ENCODE measurements around the gene GCM1.

The GCM1 gene

DNA sequence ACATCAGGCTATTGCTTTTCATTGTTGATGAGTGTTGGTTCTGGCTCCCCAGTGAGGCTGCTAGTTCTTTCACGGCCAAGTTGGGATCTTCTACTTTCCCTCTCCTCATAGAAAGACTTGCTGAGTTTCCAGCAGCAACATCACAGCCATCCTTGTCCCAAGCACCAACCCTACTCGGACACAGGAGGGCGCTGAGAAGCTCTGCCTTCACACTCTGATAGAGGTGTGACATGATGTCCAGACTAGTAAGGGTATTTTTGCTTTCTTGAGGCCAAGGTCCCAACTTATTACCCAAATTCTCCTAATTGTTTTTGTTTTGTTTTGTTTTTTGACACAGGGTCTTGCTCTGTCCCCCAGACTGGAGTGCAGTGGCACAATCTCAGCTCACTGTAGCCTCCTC lies 3.0 kb upstream of the GCM1 start:
- no peak for DNase-seq (ENCODE audit: low read depth)

DNA sequence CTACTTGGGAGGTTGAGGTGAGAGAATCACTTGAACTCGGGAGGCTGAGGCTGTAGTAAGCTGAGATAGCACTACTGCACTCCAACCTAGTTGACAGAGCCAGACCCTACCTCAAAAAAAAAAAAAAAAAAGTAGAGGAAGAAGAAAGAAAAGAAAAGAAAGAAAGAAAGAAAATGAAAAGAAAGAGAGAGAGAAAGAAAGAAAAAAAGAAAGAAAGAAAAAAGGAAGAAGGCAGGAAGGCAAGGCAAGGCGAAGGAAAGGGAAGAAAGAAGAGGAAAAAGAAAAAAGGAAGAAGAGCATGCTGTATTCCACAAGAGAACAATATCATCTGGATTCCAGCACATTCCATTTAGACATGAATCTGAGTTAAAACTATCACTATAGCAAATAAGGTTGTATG lies 3.8 kb downstream of the GCM1 start:
- DNase-seq (ENCODE audit: low read depth): no peak

DNA sequence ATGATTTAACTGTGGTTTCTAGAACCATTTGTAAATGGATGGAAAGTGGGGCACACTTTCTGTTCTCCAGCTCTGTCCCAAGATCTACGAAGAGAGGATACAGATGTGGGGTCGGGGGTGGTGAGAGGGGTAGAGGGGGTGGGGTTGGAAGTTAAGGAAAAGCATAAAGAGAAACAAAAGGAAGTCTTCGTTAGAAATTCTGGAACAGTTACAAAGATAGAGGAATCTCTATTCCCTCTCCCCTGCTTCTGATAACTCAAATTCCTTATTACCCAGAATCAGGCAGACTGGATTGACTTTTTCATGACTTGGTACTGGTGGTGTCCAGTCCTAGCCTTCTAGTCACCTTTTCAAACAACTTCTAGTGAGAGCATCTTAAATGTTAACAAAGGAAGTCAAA lies 4.9 kb downstream of the GCM1 start:
- DNase-seq (ENCODE audit: low read depth): no peak

DNA sequence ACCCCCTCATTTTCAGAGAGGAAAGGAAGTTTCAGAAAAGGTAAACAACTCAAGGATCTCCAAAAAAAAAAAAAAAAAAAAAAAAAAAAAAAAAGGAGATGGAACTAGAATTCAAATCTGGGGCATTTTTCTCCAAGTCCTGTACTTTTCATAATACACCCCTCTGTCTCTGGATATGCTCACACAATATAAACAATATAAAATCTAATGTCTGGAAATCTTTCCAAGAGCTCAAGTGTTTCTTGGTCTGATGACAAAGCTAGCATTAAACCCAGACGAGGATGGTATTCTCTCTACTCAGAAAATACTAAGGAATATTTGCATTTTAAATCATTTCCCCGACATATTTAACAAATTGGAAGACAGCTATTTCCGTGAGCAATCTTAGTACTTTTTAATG lies 5.8 kb downstream of the GCM1 start:
- DNase-seq (ENCODE audit: low read depth): no peak

DNA sequence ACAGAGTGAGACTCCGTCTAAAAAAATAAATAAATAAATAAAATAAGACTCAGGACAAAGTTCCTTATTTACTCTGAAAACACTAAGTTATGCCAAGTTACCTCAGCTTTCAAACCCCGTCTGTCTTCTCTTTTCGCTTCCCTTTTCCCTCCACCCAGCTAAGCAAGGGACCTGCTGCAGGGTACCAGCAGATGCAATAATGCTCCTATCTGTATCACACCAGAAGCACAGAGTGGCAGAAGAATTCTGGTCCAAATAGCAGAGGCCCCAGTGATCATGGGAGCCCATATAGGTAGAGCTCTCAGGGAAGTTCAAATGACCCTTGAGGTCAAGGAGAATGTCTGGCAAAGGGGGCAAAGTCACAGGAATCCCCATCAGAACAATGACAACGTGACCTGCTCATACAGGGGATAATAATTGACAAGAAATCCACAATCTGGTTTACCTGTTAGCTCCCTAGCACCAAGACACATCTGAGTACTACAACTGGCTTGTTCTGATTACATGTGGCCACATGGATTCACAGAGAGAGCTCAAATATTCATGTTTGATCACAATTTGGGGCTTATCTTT lies 8.7 kb downstream of the GCM1 start:
- DNase-seq (ENCODE audit: low read depth): no peak

DNA sequence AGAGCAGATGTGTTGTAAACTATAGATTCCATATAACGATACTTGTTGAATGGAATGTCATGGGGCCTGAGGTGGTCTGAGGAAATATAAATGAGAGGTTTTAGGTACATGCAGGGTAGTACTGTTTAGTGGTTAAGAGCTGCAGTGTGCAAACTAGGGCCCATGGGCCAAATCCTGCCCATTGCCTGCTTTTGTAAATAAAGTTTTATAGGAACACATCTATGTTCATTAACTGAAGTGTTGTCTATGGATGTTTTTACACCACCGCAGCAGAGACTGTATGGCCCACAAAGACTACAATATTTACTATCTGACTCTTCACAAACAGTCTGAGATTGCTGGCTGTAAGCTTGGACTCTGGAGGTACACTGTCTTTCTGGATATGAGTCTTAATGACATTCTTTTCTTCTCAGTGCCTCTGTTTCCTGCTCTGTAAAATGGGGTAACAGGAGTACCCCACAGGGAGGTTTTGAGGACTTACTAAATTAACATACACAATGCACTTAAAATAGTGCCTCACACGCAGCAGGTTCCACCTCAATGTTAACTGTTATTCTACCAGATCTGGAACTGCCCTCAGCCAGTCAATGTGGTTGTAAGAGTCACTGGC lies 12.5 kb downstream of the GCM1 start:
- no peak for DNase-seq (ENCODE audit: low read depth)

DNA sequence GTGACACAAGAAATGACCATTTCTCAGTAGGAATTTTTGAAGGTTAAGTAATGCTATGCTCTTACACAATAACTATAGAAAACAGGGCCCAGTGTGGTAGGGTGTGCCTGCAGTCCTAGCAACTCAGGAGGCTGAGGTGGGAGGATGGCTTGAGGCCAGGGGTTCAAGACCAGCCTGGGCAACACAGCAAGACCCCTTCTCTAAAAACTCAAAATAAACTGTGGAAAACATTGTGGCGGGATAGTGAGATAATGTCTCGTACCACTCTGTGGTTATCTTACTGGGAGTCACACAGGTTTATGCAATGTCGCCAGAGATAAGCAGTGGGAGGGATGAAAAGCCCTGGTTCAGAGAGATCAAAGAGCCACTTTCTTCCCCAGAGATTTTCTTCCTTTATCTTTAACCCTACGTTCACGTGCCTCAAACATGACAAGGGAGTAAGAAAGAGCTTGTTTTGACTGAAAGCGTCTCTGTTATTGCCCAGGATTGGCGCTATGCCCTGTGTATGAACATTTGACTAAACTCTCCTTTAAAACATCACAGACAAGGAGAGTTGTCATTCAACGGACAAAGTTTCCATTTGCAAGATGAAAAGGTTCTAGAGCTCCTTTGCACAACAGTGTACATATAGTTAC lies 13.9 kb downstream of the GCM1 start:
- no peak for DNase-seq (ENCODE audit: low read depth)

DNA sequence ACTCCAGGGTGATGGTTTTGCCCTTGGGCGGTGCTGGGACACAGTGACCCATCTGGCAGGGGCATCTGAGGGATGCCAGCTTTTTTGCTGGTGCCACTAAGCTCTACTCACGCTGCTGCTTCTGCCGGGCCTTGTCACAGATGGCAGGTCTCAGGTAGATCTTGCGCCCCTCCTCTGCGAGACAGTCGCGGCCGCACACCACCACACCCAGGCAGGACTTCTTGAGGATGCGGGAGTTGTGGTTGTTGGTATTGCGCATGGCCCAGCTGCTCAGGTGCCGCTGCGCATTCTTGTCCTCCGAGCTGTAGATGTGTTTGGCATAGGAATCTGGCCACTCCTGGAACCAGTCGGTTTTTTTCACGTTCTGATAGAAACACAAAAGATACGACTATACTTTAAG lies 14.7 kb downstream of the GCM1 start:
- DNase-seq (ENCODE audit: low read depth): no peak

DNA sequence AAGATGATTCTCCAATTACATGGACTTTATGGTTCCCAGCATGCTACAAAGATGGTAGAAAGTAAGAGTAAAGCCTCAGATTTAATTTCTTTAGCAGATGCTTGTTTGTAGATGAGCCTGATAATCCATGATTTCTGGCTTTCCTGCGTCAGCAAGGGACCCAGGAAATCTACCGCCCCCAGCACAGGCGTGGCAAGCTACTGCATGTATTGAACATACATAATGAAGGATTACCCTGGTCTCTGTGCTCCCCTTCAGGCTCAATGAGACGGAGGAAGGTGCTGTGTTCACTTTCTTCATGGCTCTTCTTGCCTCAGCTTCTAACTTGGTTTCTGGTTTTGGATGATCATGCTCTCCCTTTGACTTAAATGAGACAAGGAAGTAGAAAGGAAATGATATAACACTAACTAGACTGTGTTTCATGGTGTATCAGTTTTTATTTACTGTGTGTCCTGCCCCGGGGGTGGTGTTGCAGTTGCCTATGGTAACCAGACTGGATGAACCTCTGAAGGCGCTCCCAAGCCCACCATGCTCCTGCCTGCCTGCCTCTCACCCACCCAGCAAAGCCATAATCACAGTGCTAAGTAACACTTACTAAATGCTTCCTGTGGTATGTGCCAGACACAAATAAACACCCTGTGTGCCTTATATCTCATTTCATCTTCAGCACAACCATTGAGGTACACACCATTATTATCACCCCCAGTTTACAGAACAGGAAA lies 17.9 kb downstream of the GCM1 start:
- DNase-seq (ENCODE audit: low read depth): no peak

DNA sequence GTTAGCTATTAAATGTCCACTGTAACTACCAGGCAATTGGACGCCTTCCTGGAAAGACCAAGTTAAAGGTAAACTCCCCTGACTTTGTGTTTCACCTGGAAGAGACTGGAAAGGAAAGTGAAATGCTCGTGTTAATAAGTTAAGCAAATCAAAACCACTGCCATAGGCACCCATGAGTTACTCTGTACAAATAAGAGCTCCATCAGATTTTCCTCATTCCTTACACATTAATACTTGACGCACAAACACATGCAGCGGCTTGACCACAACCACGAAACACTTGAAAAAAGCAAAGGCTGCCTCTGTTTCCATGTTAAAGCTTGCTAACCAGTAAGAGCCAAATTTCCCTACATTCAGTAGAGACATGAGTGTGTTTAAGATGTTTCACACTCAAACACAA lies 19.8 kb downstream of the GCM1 start:
- no peak for DNase-seq (ENCODE audit: low read depth)

DNA sequence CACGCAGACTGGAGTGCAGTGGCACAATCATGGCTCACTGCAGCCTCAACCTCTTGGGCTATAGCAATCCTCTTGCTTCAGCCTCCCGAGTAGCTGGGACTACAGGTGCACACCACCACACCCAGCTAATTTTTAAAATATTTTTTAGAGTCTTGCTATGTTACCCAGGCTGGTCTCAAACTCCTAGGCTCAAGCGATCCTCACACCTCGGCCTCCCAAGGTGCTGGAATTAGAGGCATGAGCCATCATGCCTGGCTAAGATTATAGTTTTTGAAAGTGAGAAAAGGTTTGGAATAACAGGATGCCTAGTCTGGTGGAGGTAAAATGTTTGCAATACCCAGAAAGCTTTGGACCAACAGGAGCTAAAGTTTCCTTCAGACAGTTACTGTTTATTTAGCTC lies 23.4 kb downstream of the GCM1 start:
- no peak for DNase-seq (ENCODE audit: low read depth)

DNA sequence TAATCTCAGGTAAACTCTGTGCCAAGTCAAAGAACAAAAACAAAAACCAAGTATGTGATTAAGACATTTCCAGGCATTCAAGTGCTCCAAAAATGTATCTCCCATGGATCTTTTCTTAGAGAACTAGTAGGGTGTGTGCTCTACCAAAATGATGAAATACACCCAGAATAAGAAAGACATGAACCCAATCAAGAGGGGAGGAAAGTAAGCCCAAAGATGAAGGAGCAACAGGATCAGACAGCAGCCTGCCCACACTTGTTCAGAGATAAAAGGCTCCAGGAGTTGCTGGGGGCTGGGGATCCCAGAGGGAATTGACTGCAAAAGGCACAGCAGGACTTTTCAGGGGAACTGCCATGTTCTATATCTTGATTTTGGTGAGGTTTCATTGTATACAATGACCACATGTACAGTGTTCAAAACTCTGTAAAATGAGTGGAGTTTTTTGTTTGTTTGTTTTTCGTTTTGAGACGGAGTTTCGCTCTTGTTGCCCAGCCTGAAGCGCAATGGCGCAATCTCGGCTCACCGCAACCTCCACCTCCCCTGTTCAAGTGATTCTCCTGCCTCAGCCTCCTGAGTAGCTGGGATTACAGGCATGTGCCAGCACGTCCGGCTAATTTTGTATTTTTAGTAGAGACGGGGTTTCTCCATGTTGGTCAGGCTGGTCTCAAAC lies 24.4 kb downstream of the GCM1 start:
- DNase-seq (ENCODE audit: low read depth): no peak

DNA sequence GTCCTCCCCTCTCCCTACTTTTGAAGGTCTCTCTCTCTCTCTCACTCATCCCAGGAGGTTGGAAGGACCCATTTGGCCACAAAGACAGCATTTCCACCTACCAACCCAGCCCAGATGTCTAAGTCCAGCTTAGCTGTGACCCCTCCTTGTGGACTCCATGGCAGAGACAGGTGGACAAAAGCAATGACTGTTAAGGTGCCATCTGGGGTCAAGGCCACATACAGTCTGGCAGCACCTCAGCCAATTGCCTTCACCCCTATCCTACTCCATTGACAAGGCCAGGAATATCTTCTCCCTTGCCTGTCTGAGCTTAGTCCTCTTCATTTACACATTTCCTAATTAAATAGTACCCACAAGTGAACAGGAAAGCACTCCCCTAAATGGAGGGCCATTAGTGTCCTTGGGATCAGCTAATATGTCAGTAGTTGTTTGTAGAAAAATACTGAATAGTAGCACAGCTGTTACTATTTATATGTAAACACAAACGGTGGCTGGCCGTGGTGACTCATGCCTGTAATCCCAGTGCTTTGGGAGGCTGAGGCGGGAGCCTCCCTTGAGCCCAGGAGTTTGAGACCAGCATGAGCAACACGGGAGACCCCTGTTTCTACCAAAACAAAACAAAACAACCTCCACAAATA lies 28.8 kb downstream of the GCM1 start:
- no peak for DNase-seq (ENCODE audit: low read depth)

DNA sequence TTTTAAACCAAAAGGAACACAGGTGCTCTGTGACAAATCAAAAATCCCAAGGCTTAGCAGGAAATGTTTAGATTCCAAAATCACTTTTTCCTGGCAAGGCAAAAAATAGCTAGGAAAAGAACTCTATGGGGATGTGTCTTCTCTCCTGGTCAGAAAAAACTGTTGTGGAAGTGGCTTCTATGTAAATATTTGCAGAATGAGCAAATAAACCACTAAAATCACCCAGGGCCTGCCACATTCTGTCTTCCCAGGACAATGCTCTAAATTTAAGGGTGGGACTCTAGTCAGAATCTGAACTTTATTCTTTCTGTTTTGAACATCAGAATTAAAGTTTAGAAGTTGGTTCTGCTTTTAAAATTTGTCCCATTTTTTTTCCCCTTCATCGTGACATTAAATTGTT lies 29.3 kb downstream of the GCM1 start:
- DNase-seq (ENCODE audit: low read depth): no peak

DNA sequence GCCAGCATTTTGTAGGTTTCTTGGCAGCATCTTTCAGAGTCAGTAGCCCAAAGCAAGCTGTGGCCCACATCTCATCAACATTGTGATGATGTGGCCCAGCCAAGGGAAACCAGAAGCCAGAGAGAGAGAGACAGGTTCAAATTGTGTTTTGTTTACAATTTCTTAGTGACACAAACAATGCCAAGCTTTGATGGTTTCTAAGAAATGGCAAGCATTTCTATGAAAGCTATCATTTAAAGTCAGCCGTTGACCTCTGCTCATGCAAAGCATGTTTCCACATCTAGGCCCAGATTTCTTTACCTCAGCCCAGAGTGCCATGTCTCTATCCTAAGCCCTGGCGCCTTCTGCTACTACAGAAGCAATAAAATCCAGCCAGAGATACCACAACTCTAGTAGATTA lies 32.9 kb downstream of the GCM1 start:
- no peak for DNase-seq (ENCODE audit: low read depth)

DNA sequence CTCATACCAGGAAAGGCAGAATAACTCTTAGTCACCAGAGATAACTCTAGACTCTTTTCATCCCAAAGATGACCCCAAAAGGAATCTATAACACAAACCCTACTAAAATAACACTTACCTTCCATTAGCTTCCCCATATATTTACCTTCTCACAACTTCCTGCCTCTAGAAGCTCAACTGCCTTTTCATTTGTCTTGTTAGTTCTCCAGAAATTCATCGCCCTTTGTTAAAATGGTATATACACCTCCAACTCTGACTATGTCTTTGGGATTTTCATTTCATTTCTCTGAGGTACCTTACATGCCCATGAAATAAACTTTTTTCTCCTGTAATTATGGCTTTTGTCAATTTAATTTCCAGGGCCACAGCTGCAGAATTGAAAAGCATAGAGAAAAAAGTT lies 33.5 kb downstream of the GCM1 start:
- no peak for DNase-seq (ENCODE audit: low read depth)

DNA sequence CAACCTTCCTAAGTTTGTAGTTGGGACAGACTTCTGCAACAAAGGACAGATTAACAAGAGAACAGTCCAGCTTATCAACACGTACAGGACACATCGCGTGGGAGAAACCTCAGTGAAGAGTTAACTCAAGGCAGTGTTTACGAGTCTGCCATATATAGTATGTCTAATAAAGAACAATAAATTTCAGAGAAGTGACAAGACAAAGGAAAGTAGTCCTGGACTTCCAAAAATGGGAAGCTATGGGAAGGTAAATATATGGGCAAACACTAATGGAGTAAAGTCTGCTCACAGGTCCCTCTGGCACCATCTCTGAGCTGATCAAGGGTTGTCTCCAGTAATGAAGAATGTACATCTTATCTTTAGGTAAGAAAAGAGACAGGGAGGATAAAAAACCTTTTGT lies 34.9 kb downstream of the GCM1 start:
- DNase-seq (ENCODE audit: low read depth): no peak

DNA sequence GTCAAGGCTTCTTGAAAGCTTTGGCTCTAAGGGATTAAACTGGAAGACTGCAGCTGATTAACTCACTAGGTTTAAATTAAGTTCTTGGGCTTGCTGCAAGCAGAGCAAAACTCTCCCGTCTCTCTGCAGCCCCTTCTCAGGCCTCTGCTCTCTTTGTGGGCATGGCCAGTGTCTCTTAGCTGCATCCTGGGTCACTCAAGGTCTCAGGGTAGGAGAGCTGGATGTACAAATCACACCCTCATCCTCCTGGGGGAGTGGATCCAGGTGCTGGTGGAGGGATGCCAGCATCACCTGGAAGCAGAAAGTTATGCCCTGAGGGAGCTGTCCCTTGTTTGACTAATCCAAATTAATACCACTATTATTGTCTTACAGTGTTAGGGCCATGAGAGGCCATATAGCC lies 35.8 kb downstream of the GCM1 start:
- no peak for DNase-seq (ENCODE audit: low read depth)

DNA sequence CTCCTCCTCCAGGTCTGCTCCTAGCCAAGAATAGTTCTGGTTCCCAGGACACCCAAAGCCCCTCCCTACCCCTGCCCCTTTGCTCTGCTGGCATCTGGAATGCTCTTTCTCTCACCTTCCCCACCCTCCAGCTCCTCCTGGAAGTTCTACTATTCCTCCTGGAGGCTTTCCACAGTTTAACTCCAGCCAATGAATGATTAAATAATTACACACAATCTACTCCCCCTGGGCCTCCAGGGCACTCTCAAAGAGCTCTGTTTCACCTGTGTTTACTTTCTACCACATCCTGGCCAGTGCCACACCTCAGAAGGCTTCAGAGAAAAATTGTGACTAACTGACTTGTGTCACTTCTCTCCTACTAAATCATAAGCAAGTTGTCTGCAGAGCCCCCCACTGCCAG lies 36.2 kb downstream of the GCM1 start:
- no peak for DNase-seq (ENCODE audit: low read depth)

DNA sequence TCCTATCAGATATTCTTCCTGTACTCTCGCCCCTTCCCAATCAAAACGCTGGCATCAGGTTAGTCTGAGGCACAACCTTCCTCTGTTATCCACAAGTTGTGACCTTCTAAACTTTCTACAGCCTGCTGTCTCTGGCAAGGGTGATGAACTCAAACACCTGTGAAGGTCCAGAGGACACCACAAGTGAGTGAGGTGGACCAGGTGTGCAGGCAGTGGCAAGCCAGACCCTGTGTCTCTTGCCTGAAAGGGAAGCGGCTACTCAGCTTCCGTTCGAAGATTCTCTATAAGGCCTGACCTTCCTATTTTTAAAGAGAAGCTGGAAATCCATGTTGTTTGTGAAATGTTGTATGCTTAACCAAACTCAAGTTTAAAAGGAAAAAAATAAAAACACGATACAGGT lies 36.8 kb downstream of the GCM1 start:
- DNase-seq (ENCODE audit: low read depth): no peak

DNA sequence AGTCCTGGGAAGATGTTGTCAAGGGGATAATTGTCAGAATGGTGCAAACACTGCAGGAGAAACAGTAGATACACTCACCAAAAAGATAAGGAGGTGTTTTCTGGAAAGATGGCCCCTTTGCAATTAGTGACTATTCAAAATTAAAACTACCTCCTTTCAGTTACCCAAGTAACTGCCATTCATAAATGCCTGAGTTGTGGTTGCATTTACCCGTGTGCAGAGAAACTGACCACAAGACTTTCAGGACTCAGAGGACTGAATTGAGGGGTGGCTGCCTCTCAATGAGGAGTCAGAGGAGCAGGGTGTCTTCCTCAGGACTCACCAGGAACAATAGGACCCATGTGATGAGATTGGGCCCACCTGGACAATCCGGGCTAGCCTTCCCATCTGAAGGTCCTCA lies 39.0 kb downstream of the GCM1 start:
- DNase-seq (ENCODE audit: low read depth): no peak

DNA sequence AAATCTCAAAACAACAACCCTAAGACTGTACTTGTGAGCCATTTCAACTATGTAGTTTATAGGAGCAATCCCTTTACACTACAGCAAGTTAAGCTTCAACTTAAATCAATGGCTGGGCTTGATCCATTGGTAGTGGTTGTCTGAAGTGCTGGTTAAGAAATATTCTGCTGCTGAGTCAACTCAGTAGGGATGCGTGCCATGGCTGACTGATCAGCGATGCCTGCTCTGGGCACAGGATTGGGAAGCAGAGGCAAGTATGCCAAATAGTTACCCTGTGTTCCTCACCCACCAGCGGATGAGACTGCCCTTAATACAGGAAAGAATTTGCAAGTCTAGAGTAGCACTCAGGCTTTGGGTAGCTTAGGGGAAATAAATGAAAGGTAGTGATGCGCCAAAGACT lies 41.5 kb downstream of the GCM1 start:
- DNase-seq (ENCODE audit: low read depth): no peak
